Endothelial cell of hepatic sinusoid (primary cell): ENCODE data around the gene PHOSPHO2.
"Not testable (repeated sequence)": the region's sequence is repeated elsewhere in the genome, so short reads cannot be mapped to it uniquely, and the experiment has no call there.

Experiments
- in situ Hi-C: cut with HindIII; loops from 2 replicates; pipeline ENCODE4 v1.10.0; 2017; ENCODE audit warnings: low sequenced_read_pairs

PHOSPHO2 gene

DNA sequence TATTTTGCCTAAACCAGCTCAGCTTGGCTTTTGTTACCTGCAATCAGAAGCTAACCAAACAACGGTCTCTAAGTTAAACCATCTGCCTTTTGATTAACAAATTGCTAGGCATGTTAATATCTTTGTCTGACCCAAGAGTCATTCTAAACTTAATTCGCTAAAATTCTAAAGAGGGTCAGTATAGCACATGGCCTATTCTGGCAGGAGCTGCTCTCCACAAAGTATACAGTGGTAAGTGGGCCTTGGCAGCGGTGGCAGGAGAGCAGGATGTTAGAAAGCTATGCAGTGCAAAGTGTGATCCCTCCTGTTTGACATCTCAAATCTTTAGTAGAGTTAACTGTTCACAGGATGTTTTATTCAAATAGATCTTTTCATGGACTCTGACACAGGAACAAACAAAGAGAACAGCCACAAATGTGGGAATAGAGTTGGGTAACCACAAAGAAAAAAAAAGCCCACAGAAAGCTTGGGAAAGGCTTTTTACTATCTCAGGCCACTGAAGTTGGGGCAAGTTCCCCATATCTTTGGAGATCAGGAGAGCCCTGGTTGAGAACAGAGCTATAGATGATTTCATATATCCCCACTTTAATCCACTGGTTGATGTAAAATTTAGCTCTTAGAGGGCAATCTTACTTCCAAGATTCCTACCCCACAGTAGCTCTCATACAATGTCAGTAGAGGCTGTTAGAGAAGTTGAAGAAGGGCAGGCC, 10.7 kb upstream of the PHOSPHO2 start:
- in situ Hi-C loops: no loop called here

DNA sequence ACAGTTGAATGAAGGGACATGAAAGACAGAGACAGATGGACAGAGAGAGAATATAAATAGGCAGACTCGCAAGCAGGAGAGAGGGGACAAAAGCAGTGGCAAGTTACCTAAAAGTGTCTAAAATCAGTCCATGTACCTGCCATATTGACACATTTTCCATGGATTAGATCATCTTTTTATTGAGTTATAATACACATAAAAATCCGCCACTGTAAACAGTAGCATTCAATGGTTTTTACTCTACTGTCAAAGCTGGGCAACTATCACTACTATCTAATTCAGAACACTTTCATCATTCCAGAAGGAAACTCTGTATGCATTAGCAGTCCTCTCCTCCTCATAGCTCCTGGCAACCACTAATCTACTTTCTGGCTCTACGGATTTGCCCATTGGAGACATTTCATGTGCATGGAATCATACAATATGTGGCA, 10.1 kb upstream of the PHOSPHO2 start:
- in situ Hi-C loops: no loop called here

DNA sequence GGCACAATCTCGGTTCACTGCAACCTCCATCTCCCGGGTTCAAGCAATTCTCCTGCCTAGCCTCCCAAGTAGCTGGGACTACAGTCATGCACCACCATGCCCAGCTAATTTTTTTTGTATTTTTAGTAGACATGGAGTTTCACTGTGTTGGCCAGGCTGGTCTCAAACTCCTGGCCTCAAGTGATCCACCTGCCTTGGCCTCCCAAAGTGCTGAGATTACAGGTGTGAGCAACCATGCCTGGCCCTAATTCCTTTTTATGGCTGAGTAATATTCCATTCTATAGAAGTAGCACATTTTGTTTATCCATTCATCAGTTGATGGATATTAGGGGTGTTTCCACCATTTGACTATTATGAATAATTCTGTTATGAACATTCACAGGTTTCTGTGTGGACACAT, 9.6 kb upstream of the PHOSPHO2 start:
- in situ Hi-C loops: not testable (repeated sequence)

DNA sequence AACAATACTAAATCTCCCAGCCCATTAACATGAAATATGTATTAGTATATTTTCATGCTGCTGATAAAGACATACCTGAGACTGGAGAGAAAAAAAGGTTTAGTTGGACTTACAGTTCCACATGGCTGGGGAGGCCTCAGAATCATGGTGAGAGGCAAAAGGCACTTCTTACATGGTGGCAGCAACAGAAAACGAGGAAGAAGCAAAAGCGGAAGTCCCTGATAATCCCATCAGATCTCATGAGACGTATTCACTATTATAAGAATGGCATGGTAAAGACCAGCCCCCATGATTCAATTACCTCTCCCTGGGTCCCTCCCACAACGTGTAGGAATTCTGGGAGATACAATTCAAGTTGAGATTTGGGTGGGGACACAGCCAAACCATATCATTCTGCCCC, 7.4 kb upstream of the PHOSPHO2 start:
- in situ Hi-C loops: not testable (repeated sequence)

DNA sequence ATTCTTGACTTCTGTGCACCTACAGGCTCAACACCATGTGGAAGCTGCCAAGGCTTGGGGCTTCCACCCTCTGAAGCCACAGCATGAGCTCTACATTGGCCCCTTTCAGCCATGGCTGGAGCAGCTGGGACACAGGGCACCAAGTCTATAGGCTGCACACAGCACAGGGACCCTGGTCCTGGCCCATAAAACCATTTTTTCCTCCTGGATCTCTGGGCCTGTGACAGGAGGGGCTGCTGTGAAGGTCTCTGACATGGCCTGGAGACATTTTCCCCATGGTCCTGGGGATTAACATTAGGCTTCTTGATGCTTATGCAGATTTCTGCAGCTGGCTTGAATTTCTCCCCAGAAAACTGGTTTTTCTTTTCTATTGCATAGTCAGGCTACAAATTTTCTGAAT, 6.3 kb upstream of the PHOSPHO2 start:
- in situ Hi-C loops: not testable (repeated sequence)

DNA sequence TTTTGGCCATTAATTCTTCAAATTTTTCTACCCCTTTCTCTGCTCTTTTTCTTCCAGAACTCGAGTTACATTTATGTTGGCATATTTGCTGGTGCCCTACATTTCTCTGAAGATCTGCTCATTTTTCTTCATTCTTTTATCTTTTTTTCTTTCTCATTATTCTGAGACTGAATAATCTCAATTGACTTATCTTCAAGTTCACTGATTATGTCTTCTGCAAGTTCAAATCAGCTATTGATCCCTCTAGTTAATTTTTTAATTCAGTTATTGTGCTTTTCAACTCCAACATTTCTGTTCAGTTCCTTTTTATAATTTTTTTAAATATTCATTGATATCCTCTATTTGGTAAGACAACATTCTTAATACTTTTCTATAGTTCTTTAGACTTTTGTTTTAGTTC, 3.3 kb upstream of the PHOSPHO2 start:
- in situ Hi-C loops: no loop called here

DNA sequence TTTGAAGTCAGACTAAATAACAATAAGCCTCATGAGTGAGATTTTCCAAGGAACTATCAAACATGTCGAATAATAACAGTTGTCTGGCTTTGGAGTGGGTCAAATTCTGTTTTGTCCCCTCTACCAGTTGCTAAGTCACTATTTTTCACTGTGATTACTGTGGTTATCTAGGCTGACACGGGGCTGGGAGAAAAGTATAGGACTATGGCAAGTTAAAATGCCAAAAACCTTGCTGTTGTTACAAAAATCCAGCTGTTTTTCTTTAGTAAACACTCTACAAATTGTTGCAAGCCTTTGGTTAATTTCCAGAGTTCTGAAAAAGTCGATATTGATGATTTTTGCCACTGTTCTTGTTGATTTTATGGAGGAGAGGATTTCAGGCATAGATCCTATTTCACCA, 1.6 kb upstream of the PHOSPHO2 start:
- in situ Hi-C loops: no loop called here

DNA sequence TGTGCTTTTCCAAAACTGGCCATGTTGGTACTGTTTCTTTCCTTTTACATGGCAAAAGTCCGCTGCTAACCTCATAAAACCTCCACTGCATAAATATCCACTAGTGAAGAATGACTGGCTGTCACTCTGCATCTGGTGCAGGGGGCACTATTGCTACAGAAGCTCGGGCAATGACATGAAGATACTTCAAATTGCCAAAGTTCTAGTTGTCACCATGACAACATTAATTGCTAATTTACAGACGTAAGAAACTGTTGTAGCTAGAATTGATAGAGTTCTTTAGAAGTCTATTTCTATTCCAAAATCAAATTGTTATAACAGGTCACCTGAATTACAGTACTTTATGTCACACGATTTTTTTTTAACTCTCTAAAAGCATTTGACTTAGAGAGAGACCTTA, 909 bp upstream of the PHOSPHO2 start:
- in situ Hi-C loops: no loop called here

DNA sequence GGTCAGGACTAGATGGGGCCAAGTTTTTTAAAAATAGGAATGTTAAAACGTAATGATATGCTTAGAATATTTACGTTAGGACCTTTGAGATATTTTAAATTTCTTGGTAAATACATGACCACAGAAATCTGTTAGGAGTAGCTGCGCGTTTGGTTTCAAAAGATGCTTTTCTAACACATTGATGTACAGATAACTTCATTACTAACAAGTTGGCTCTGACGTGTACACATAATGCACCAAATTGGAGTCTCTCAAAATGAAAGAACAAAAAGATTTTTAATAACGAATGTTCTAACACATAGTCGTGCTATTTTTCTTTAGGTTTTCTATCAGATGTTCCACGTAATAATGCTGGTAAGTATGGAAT, 608 bp downstream of the PHOSPHO2 start:
- in situ Hi-C loops: no loop called here

DNA sequence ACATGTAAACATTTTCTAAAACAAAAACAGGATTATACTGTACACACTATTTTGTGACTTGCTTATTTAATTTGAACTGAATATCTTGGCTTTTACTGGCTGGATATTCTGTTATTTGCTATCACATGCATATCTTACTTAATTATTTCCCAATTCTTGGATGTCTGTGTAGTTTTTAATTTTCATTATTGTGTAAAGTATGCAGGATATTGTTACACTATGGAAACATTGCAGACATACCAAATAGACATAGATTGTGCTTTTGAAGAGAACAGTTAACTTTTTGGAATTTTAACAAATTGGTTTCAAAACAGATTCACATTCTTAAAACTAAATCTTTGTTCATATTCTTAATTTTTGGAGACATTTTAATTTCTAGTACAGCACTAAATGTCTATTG, 2.1 kb downstream of the PHOSPHO2 start:
- in situ Hi-C loops: no loop called here

DNA sequence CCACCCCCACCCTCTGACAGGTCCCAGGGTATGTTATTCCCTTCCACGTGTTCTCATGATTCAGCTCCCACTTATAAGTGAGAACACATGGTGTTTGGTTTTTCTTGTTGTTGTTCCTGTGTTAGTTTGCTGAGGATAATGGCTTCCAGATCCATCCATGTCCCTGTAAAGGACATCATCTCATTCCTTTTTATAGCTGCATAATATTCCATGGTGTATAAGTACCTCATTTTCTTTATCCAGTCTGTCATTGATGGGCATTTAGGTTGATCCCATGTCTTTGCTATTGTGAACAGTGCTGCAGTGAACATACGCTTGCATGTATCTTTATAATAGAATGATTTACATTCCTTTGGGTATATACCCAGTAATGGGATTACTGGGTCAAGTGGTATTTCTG, 4.9 kb downstream of the PHOSPHO2 start:
- in situ Hi-C loops: not testable (repeated sequence)

DNA sequence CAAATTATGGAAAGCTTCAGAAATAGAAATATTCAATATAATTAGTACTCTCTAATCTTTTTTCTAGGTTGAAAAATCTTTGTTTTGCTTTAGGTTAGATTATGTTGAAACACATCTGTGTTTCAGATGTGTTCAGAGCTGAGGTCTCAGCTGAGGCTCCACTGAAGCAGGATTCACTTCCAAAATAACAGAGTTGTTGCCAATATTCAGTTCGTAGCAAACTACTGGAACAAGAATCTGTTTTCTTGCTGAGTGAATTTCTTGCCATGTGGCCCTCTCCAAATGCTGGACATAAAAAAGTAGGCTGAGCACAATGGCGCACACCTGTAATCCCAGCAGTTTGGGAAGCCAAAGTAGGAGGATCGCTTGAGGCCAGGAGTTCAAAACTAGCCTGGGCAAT, 8.7 kb downstream of the PHOSPHO2 start:
- in situ Hi-C loops: loop anchor here (5.0 kb wide), 1 partner anchor 34 kb away; no protein-coding TSS in a partner anchor

DNA sequence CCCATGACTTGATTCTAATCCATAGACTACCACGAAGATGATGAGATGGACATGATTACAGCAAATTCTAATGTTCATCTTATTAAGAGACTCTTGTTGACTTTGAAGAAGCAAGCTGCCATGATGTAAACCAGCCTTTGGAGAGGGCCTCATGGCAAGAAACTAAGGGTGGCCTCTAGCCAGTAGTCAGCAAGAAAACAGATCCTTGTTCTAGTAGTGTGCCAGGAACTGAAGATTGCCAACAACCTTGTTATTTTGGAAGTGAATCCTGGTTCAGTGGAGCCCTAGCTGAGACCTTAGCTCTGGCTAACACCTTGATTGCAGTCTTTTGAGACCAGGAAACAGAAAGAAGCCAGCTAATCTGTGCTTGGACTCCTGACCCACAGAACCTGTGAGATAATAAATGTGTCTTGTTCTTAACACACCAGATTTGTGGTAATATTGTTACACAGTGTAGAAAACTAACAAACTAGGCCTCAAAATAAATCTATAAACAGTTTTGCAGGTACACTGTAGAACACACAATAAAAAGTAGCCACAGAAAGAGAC, 10.0 kb downstream of the PHOSPHO2 start:
- in situ Hi-C loops: loop anchor here (5.0 kb wide), 1 partner anchor 33 kb away; no protein-coding TSS in a partner anchor

DNA sequence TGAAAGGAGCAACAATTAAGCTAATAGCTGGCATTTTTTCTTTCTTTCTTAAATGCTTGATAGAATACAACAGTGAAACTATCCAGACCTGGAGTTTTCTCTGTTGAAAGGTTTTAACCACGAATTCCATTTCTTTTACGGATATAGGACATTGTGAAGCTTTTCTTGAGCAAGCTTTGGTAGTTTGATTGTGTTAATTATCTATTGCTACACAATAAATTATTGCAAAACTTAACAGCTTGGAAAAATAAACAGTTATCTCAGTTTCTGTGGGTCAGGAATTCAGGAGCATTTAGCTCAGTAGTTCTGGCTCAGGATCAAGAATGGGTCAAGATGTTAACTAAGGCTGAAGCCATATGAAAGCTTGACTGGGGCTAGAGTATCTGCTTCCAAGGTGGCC, 11.7 kb downstream of the PHOSPHO2 start:
- in situ Hi-C loops: no loop called here

DNA sequence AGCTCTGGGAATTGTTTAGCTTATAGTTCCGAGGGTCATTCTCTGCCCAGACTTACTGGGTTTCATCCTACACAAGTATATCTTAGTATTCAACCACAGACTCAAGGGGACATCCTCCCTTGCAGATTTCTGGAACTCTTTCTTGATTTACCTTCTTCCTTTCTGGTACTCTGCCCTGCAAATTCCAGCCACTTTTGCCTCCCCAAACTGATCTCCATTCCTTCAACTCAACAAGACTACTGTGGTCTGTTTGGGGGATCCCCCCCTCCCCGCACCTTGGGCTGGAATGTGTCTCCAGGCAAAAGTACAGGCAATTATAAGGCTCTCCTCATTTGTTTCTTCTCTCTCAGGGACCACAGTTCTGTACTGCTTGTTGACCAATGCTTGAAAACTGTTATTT, 13.4 kb downstream of the PHOSPHO2 start:
- in situ Hi-C loops: no loop called here

DNA sequence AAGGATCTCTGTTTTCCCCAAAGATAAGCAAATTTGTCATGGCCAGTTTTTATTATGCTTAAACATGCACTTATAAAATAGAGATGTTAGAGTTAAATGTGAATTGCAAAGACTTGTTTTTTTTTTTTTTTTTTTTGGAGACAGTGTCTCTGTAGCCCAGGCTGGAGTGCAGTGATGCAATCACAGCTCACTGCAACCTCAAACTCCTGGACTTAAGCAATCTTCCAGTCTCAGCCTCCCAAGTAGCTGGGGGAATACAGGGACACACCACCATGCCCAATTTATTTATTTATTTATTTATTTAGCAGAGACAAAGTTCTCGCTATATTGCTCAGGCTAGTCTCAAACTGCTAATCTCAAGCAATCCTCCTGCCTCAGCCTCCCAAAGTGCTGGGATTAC, 15.1 kb downstream of the PHOSPHO2 start:
- in situ Hi-C loops: no loop called here

DNA sequence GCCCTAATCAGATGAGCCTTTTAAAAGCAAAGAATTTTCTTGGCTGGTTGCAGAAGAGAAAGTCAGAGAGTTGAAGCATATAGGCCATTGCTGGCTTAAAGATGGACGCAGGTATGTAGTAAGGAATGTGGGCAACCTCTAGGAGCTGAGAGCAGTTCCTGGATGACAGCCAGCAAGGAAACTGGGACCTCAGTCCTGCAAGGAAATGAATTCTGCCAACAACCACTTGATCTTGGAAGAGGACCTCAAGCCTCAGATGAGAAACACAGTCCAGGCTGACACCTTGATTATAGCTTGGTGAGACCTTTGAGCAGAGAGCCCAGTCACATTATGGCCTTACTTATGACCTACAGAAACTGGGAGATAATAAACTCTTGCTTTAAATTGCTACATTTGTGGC, 15.7 kb downstream of the PHOSPHO2 start:
- in situ Hi-C loops: no loop called here

DNA sequence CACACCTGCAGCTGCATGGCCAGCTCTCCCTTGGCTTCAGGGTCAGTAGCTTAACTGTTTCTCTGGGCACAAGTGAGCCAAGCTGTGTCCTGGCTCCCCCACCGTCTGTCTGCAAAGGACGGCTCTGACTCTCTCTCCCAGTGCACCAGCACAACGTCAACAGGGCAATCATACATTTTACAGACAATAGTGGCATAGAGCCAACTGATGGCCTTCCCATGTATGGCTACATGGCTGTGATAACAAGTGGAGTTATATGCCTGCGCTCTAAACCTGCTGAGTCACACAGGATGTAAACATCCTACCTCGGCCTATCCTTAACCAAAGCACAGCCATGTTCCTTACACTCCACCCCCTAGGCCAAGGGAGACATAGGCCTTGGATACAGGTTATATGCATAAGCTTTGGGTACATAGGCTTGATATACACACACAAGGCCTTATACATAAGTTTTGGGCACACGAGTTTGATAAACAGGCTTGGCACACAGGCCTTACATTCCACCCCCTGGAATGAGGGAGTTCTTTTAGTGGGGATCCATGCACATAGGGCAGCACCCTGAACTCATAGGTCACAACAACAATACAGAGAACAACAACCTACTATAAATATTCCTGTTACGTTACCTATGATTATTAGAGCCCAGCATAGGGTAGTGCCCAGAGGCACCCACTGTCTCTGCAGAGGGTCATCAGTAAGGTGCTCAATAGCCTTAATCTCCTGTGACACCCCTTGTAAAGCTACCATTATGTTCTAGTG, 17.7 kb downstream of the PHOSPHO2 start:
- in situ Hi-C loops: no loop called here

DNA sequence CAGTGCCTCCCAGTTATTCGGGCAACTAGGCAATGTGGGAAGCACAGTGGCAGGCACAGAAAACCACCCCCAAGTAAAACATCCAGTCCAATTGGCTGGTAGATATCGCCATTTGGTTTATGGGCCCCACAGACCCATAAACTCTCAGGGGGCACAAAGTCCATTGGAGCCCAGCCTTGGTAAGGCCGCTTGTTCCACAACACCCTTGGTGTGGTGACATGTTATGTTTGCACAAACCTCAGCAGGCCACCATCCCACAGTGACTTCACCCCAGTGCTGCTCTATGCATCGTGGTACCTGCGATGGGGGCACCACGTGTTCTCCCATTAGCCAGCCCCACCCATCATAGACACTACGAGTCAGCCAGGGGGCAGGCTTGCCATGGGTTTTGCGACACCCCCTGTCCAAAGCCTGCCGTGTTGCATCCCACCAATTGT, 18.5 kb downstream of the PHOSPHO2 start:
- in situ Hi-C loops: no loop called here

DNA sequence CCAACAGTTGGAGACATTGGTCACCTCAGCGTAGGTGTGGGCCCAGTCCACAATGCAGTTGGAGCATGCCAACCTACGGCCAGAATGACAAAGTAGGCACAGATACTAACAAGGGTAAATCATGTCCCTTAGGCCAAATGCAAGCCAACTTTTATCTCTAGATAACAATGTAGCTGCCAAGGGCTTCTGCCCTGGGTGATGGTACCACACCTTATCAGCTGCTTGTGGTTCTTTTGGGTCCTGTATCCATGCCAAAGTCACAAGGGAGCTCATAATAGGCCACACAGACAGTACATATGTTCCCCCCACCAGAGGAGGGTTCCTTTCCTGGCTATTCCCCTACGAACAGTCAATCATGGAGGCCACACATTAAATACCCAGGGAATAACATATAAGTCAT, 19.1 kb downstream of the PHOSPHO2 start:
- in situ Hi-C loops: no loop called here

DNA sequence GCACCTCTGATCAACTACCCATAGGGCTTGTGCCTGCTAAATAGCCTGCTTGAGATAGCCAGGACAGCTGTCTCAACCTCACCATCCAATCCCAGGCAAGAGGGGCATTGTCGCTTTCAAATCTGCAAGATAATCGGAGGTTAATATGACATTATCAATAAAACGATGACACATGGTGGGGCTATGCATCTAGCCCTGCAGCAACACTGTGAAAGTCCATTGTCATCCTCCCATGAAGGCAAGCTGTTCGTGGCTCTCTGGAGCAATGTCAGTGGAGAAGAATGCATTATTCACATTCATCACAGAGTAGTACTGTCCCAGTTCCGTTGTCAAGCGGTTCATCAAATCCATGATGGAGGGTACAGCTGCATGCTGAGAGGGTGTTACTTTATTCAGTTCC, 20.4 kb downstream of the PHOSPHO2 start:
- in situ Hi-C loops: no loop called here
